Endothelial cell of umbilical vein (primary cell): Measurements from ENCODE around the gene HSPB6. TPM values are rescaled to one million over a fixed set of nuclear protein-coding genes. Genes with fewer than 3 reads are reported as not detected.

ENCODE experiments used
- BruUV-seq: library from RNA; stranded (reverse); fragments of 400-500 nt; replicated peaks from 2 replicates; lab custom pipeline; 2021; lab: Mats Ljungman, UMichigan
- CTCF ChIA-PET: fragments of 300-600, 350-600 bp; sonication (Branson Sonifier 250); formaldehyde crosslinking; loops from one replicate; lab custom pipeline; 2021; ENCODE audit warnings: antibody characterized with exemption, inconsistent platforms; lab: Charles Lee
- POLR2A ChIA-PET: fragments of 300-600, 350-600 bp; sonication (Branson Sonifier 250); formaldehyde crosslinking; loops from one replicate; lab custom pipeline; 2021; ENCODE audit warnings: antibody characterized with exemption, inconsistent platforms; lab: Charles Lee
- DNase-seq: peaks from one replicate; pipeline ENCODE4 v3.0.0-alpha.2; 2011; ENCODE audit warnings: low read depth, low spot score
- FAIRE-seq: peaks from 2 replicates; lab custom pipeline; 2011; peaks lifted over from hg19 to GRCh38; lab: Jason Lieb, UNC
- H2AFZ ChIP-seq: 2 replicates; pipeline ENCODE4 v1.6.0; 2012; ENCODE audit warnings: low read depth, low read length, control low read depth, inconsistent platforms
- H3K27ac ChIP-seq: 2 replicates; pipeline ENCODE4 v1.5.1; 2011; ENCODE audit warnings: low read depth, mild to moderate bottlenecking, control low read depth, low read length, moderate library complexity; ENCODE audit not compliant: insufficient read depth
- H3K27me3 ChIP-seq, 2 experiments: 2 replicates each; pipeline versions ENCODE4 v1.6.0 to v1.6.1; 2011; ENCODE audit warnings: low read length in 2 of 2, mixed read lengths in 1 of 2; ENCODE audit not compliant: control insufficient read depth in 2 of 2, insufficient read depth in 2 of 2
- H3K36me3 ChIP-seq, 2 experiments: 2 replicates in 1 of 2; 3 replicates in 1 of 2; pipeline ENCODE4 v1.5.1; 2011; ENCODE audit warnings: low read length in 2 of 2, mild to moderate bottlenecking in 1 of 2, moderate library complexity in 1 of 2; ENCODE audit not compliant: control insufficient read depth in 2 of 2, insufficient read depth in 2 of 2; ENCODE audit errors: extremely low read depth in 1 of 2
- H3K4me1 ChIP-seq: 3 replicates; pipeline ENCODE4 v1.5.1; 2011; ENCODE audit warnings: mild to moderate bottlenecking, low read length; ENCODE audit not compliant: control insufficient read depth, insufficient read depth; ENCODE audit errors: extremely low read depth
- H3K4me2 ChIP-seq: 2 replicates; pipeline ENCODE4 v1.6.1; 2011; ENCODE audit warnings: low read length, control low read depth, mixed read lengths; ENCODE audit not compliant: insufficient read depth
- H3K4me3 ChIP-seq, 3 experiments: fragments of 200-600 bp in 1 of 3; sonication (generic), shearing (Covaris generic) in 1 of 3; replicated peaks in 1 of 3; 2 replicates each; pipeline ENCODE4 v1.5.1; 2011 to 2016; ENCODE audit warnings: control low read depth in 3 of 3, low read length in 3 of 3, mild to moderate bottlenecking in 2 of 3, inconsistent platforms in 1 of 3, low read depth in 1 of 3, moderate library complexity in 1 of 3; ENCODE audit not compliant: insufficient read depth in 1 of 3
- H3K79me2 ChIP-seq: 2 replicates; pipeline ENCODE4 v1.6.0; 2012; ENCODE audit warnings: low read length, inconsistent platforms; ENCODE audit not compliant: control insufficient read depth, insufficient read depth
- H3K9ac ChIP-seq: replicated peaks from 2 replicates; pipeline ENCODE3; 2011; ENCODE audit warnings: low read length, control low read depth; ENCODE audit not compliant: insufficient read depth; ENCODE audit errors: extremely low read depth
- H3K9me1 ChIP-seq: replicated peaks from 3 replicates; pipeline ENCODE4 v1.6.0; 2011; ENCODE audit warnings: mild to moderate bottlenecking, low read length; ENCODE audit not compliant: control insufficient read depth, insufficient read depth; ENCODE audit errors: extremely low read depth
- H3K9me3 ChIP-seq: replicated peaks from 2 replicates; pipeline ENCODE4 v1.5.1; 2012; ENCODE audit warnings: low read length, inconsistent platforms; ENCODE audit not compliant: control insufficient read depth, insufficient read depth
- H4K20me1 ChIP-seq: replicated peaks from 2 replicates; pipeline ENCODE3; 2011; ENCODE audit warnings: mild to moderate bottlenecking, low read length; ENCODE audit not compliant: control insufficient read depth, insufficient read depth; ENCODE audit errors: extremely low read depth
- CTCF ChIP-seq, 2 donors: IDR thresholded peaks; 1 replicate in 1 of 2; 2 replicates in 1 of 2; pipeline ENCODE4 v1.5.1; 2011; ENCODE audit warnings: low read length in 2 of 2, mild to moderate bottlenecking in 2 of 2, moderate library complexity in 2 of 2, control low read depth in 1 of 2, inconsistent platforms in 1 of 2, low read depth in 1 of 2; ENCODE audit not compliant: insufficient read depth in 1 of 2; ENCODE audit errors: extremely low read depth in 1 of 2
- EZH2 ChIP-seq: IDR thresholded peaks from 2 replicates; pipeline ENCODE4 v1.6.1; 2012; ENCODE audit warnings: borderline replicate concordance, low read depth, mild to moderate bottlenecking, moderate library complexity, low read length, inconsistent platforms; ENCODE audit not compliant: severe bottlenecking
- FOS ChIP-seq: IDR thresholded peaks from 2 replicates; pipeline ENCODE4 v1.6.1; 2011; ENCODE audit warnings: mild to moderate bottlenecking, low read length, moderate library complexity, borderline replicate concordance; ENCODE audit not compliant: insufficient read depth
- GATA2 ChIP-seq: IDR thresholded peaks from 2 replicates; pipeline ENCODE4 v1.7.0; 2011; ENCODE audit warnings: low read depth, mild to moderate bottlenecking, moderate library complexity, mixed read lengths, low read length; ENCODE audit not compliant: insufficient read length, insufficient read depth
- JUN ChIP-seq: IDR thresholded peaks from 2 replicates; pipeline ENCODE4 v1.6.1; 2011; ENCODE audit warnings: borderline replicate concordance, low read depth; ENCODE audit not compliant: insufficient read length, insufficient read depth
- MYC ChIP-seq: IDR thresholded peaks from one replicate; pipeline ENCODE4 v1.6.1; 2011; ENCODE audit warnings: mild to moderate bottlenecking, low read depth, low read length
- POLR2A ChIP-seq: IDR thresholded peaks from 2 replicates; pipeline ENCODE4 v1.6.1; 2012; ENCODE audit warnings: low read depth, mild to moderate bottlenecking, control low read depth, low read length
- POLR2AphosphoS5 ChIP-seq: IDR thresholded peaks from 2 replicates; pipeline ENCODE4 v1.6.1; 2012; ENCODE audit warnings: low read depth, mild to moderate bottlenecking, control low read depth, low read length, moderate library complexity; ENCODE audit not compliant: insufficient read depth
- dilution Hi-C: fragments of 300-500 bp; cut with MboI; formaldehyde crosslinking; loops from one replicate; pipeline ENCODE4 v1.15.0; 2019; ENCODE audit warnings: low sequenced_read_pairs; ENCODE audit not compliant: extremely low pct_ligation_motif_present
- intact Hi-C: fragments of 100-400 bp; cut with micrococcal nuclease; formaldehyde crosslinking; loops from one replicate; pipeline ENCODE4 v1.10.0; 2022
- polyA plus RNA-seq, 4 experiments: library from polyadenylated mRNA; depleted of rRNA in 3 of 4; stranded (reverse) in 3 of 4; unstranded in 1 of 4; fragments of >200 nt; gene quantifications; 2 replicates each; pipeline versions ENCODE4 v1.2.1 to v1.2.3, GENCODE V29; 2011 to 2012; ENCODE audit warnings: missing spikeins in 1 of 4
- total RNA-seq: library from RNA; stranded (reverse); gene quantifications from 2 replicates; pipeline ENCODE4 v1.2.3, GENCODE V29; 2021
- TF ChIP-seq, protein P1 (sequence below): IDR thresholded peaks from 2 replicates; pipeline ENCODE4 v1.6.1; 2011; ENCODE audit not compliant: insufficient read depth, insufficient read length

Gene HSPB6
- total and polyA plus RNA-seq, 2 donors (not counting 3 experiments of a cell fraction or from before 2014, with no cell fraction given): 3.4 to 6.2 TPM

DNA sequence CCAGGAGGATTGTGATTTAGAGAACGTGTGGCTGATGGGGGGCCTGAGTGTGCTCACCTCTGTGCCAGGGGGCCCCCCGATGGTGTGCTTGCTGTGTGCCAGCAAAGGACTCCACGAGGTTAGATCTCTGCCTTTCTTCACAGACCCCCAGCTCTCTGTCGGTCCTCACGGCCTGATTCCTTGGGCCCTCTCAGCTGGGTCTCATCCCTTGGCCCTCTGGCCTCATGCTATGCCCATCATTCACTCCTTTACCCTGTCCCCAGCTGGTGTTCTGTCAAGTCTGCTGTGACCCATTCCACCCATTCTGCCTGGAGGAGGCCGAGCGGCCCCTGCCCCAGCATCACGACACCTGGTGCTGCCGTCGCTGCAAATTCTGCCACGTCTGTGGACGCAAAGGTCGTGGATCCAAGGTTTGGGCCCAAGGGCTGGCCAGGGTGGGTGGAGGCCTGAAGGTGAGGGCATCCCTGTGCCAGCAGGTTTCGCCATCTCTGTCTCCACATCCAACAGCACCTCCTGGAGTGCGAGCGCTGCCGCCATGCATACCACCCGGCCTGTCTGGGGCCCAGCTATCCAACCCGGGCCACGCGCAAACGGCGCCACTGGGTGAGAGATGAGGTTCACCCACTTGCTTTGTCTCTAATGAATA is 31.5 kb downstream of the HSPB6 start:
- Histone ChIP-seq H2AFZ (no peak overlapping the region), H3K27me3 (no peaks in the 10 kb centered on the region), H4K20me1 (no peaks in the 10 kb centered on the region), H3K9ac (no peak overlapping the region), H3K4me3 (no peak overlapping the region), H3K9me3 (no peaks in the 10 kb centered on the region), H3K79me2 (peaks cover 7% of the 10 kb centered on the region), H3K4me2 (no peak overlapping the region), H3K9me1 (no peaks in the 10 kb centered on the region), H3K4me1 (no peaks in the 10 kb centered on the region), H3K36me3 (peaks cover 26 to 80% of the 10 kb centered on the region in 2 experiments), H3K27ac (no peak overlapping the region)
- intact Hi-C loops (no loop called here), dilution Hi-C loops (no loop called here)
- no peak for TF ChIP-seq POLR2A
- no peak for TF ChIP-seq JUN
- TF ChIP-seq MYC: no peak
- no peak for TF ChIP-seq POLR2AphosphoS5
- TF ChIP-seq FOS: no peak
- no peak for TF ChIP-seq EZH2
- no peak for TF ChIP-seq CTCF (IDR thresholded peaks at IDR 0.05; ENCODE audit: extremely low read depth in 1 of 2, insufficient read depth in 1 of 2, low read depth in 1 of 2, low read length in 2 of 2)
- no peak for TF ChIP-seq GATA2
- TF ChIP-seq, protein P1, sequence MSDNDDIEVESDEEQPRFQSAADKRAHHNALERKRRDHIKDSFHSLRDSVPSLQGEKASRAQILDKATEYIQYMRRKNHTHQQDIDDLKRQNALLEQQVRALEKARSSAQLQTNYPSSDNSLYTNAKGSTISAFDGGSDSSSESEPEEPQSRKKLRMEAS: no peak
- no peak for FAIRE-seq
- no TSS peak for BruUV-seq
- ChIA-PET POLR2A (no interaction called here), CTCF (no interaction called here)
- DNase-seq: no peak
